T47D (cell line): Measurements from ENCODE around the gene C12orf76.
"Not testable (repeated sequence)": the region's sequence is repeated elsewhere in the genome, so short reads cannot be mapped to it uniquely, and the experiment has no call there.

Experiments
- DNase-seq, 2 experiments: peaks; one replicate each; pipeline versions ENCODE4 v3.0.0 to v3.0.0-alpha.2; 2011 to 2012; ENCODE audit warnings: low read depth in 1 of 2, low spot score in 1 of 2
- JUND ChIP-seq: IDR thresholded peaks from 2 replicates; pipeline ENCODE4 v1.6.1; 2012; ENCODE audit warnings: low read depth
- in situ Hi-C: cut with HindIII; loops from 2 replicates; pipeline ENCODE4 v1.10.0; 2016; ENCODE audit warnings: low sequenced_read_pairs, low pct_unique_long_range_greater_than_20kb

C12orf76 gene

GRCh38 chr12:110050927-110051326 is 2.6 kb upstream of the C12orf76 start:
- TF ChIP-seq JUND: no peak
- no peak for DNase-seq
- in situ Hi-C loops: no loop called here

GRCh38 chr12:110049666-110050065 is 1.3 kb upstream of the C12orf76 start:
- DNase-seq, in situ Hi-C loops: not testable (repeated sequence)

GRCh38 chr12:110049034-110049433 is 712 bp upstream of the C12orf76 start:
- in situ Hi-C loops, DNase-seq: not testable (repeated sequence)

DNA sequence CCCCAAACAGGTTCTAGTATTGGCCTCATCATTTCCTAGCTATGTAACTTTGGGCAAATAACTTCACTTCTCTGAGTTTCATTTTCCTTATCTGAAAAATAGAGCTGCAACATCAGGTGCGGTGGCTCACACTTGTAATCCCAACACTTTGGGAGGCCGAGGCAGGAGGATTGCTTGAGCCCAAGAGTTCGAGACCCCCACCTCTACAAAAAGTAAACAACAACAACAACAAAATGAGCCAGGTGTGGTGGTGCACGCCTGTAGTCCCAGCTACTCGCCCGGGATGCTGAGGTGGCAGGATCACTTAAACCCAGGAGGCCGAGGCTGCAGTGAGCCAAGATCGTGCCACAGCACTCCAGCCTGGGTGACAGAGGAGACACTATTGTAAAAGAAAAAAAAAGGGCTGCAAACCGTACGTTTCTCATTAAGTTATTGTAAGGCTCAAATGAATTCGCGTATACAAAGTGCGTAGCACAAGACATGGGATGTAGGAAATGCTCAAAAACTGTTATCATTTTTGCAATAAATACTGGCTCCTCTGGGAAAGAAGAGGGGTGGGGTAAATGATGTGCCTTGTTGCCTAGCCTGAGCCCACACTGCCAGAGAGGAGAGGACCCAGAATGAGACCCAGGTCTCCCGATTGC is 903 bp downstream of the C12orf76 start:
- DNase-seq: no peak
- no peak for TF ChIP-seq JUND
- in situ Hi-C loops: no loop called here

GRCh38 chr12:110046451-110047187 is 1.7 kb downstream of the C12orf76 start:
- no peak for DNase-seq
- in situ Hi-C loops: no loop called here
- no peak for TF ChIP-seq JUND

DNA sequence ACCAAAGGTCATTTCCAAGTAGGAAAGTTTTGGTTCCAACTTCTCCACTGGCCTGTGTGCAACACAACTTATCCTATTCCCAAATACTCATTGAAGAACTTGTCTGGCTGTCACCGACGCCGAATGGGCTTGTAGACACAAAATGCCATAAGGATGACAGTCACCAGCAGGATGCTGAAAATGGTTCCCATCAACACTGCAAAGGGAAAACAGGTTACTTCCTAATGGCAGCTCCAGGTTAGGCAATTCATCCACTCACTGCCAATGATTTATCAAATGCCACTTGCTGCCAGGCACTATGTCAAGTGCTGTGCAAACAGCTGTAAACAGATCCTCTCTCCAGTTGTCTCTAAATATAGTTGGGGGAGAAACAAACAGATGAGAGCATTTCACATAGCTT is 6.1 kb downstream of the C12orf76 start:
- no peak for DNase-seq
- in situ Hi-C loops: no loop called here
- TF ChIP-seq JUND: no peak

DNA sequence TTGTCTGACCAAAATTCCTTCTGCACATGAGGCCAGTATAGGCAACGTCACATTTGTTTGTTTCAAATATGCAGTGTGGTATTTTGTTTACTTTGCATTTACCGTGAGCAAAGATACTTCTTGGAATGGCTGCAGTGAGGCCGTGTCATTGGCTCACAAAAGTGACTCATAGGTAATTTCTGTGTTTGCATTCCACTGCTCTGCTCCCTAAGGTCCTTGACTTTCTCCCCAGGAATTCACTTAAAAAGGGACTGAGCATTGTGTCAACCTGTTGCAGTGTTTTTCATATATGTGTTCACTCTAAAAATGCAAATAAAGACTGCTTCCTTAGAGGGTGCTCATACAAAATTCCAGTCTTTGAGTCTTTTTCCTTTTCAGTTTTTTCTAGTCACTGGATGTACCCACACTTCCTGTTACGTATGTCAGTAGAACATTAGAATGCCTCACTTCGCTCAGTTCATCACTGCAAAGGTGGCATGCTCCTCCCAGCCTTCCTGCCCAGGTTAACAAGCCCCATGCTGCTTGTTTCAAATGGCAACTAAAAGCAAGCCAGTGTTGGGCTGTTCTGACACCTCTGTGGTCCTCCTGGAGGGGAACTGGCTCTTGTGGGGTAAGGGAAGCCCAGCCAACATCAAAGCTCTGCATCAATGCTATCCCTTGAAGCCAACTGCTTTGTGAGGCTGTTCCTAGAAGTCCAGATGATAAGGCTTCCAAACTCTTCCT is 9.1 kb downstream of the C12orf76 start:
- in situ Hi-C loops: no loop called here
- TF ChIP-seq JUND: peak; percentile 90
- peak; percentile 75 to 97 for DNase-seq

DNA sequence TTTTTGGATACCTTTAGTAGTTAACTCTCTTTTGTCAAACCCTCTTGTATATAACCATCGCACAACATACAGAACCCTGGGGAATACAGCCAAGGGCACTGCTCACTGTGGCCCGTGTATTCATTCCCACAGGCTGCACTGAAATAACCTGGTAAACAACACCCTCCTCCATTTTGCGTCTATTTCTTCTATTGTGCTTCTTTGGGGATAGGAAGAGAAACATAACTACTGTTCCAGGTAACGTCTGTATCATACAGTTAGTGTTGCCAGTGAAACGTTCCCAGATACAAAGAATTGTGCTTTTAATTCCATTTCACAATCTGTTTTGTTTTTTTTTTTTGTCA is 9.6 kb downstream of the C12orf76 start:
- DNase-seq: no peak
- in situ Hi-C loops: no loop called here

GRCh38 chr12:110037315-110037714 is 11.0 kb downstream of the C12orf76 start:
- in situ Hi-C loops: no loop called here
- DNase-seq: no peak
- no peak for TF ChIP-seq JUND

More for the DNA sequence above, 9.6 kb downstream of the C12orf76 start:
- TF ChIP-seq JUND: no peak

GRCh38 chr12:110035534-110036104 is 12.7 kb downstream of the C12orf76 start:
- in situ Hi-C loops: no loop called here
- no peak for DNase-seq
- TF ChIP-seq JUND: no peak

DNA sequence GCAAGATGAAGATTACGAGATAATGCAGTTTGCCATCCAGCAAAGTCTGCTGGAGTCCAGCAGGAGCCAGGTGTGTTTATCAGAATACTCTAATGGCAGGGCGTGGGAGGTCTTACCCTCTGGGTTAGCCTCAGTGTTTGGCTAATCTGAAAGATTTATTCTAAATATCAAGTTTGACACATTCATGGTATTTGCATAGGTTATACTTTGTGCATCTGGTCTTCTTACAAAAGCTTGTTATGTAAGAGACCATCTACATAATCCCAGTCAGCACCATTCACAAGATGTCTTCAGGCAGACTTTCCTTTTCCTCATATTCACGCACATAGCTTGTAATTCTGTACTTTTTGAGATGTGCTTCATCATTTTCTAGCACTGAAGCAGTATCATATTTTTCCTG is 14.4 kb downstream of the C12orf76 start:
- TF ChIP-seq JUND: no peak
- no peak for DNase-seq
- in situ Hi-C loops: no loop called here

DNA sequence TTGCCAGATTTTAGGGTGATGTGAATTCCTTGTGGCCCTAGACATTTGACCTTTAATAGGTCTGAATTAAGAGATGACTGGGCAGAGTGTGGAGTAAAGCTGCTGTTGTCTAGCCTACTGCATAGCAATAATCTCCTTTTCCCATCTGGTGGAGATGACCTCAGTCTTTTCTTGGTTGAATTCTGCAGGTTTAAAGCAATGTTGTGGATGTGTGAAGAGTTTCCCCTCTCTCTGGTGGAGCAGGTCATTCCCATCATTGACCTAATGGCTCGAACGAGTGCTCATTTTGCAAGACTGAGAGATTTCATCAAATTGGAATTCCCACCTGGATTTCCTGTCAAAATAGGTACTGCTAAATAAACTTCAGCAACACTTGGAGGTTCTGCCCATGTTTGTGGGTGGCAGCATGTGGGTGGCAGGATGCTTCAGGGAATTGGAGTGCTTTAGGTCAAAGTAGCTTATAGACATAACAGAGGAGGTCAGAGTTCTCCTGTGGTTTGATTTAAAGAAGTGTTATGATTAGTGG is 19.0 kb downstream of the C12orf76 start:
- in situ Hi-C loops: no loop called here
- DNase-seq: no peak
- TF ChIP-seq JUND: no peak

DNA sequence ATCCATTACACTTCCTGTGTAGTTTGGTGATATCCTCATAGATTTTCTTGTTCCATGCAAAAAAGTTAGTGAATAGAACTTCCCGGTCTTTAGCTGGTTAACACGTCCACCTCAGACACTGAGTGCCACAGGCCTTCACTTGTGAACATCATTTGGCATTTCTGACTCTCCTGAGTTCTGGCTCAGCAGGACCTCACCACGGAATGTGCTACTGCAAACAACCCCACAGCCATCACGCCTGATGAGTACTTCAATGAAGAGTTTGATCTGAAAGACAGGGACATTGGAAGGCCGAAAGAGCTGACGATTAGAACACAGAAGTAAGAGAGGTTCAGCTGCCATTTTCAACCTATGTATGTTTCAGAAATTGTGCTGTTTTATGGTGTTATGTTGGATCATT is 20.0 kb downstream of the C12orf76 start:
- in situ Hi-C loops: no loop called here
- no peak for DNase-seq
- no peak for TF ChIP-seq JUND
